ENCODE data around the gene TNRC6C.

TNRC6C gene

GRCh38 chr17:78132767-78133178 lies 174.3 kb downstream of the TNRC6C start:
- Histone ChIP-seq H3K36me3 (ENCODE audit: insufficient read depth) (no peaks in the 10 kb centered on the region; the same call in 1 of the 2 replicates), H3K79me2 (ENCODE audit: insufficient read depth, low read depth) (peaks cover 32% of the 10 kb centered on the region), H4K20me1 (ENCODE audit: insufficient read depth) (no peaks in the 10 kb centered on the region), H3K27me3 (ENCODE audit: insufficient read depth, low read depth) (no peaks in the 10 kb centered on the region), H3K4me3 (IDR thresholded peaks at IDR 0.05; ENCODE audit: insufficient read depth, low read depth, low read length) (no peak overlapping the region), H2AFZ (ENCODE audit: low read depth) (no peak overlapping the region), H3K4me1 (ENCODE audit: low read depth, poor library complexity, severe bottlenecking) (peaks cover 56% of the 10 kb centered on the region), H3K4me2 (peak overlapping the region; percentile 58; the same call in 1 of the 2 replicates), H3K27ac (peak overlapping the region; percentile 68; the same call in 1 of the 2 replicates), H3K9ac (peak overlapping the region; percentile 73; the same call in 1 of the 2 replicates)
- no peak; the same call in 1 of the 2 replicates for TF ChIP-seq CTCF (conservative IDR thresholded peaks at IDR 0.05; ENCODE audit: low read depth, low read length)

- H3K4me2 ChIP-seq: peak overlapping the region; percentile 58; the same call in 1 of the 2 replicates
- H2AFZ ChIP-seq (ENCODE audit: low read depth): no peak overlapping the region
- no peaks in the 10 kb centered on the region; the same call in 1 of the 2 replicates for H3K36me3 ChIP-seq (ENCODE audit: insufficient read depth)
- TF ChIP-seq CTCF (conservative IDR thresholded peaks at IDR 0.05; ENCODE audit: low read depth, low read length): no peak
- no peaks in the 10 kb centered on the region for H3K27me3 ChIP-seq (ENCODE audit: insufficient read depth, low read depth)
- no peak overlapping the region for H3K27ac ChIP-seq
- no peak overlapping the region for H3K4me3 ChIP-seq (IDR thresholded peaks at IDR 0.05; ENCODE audit: insufficient read depth, low read depth, low read length)
- H3K4me1 ChIP-seq (ENCODE audit: low read depth, poor library complexity, severe bottlenecking): peaks cover 56% of the 10 kb centered on the region
- H4K20me1 ChIP-seq (ENCODE audit: insufficient read depth): no peaks in the 10 kb centered on the region
- H3K79me2 ChIP-seq (ENCODE audit: insufficient read depth, low read depth): peaks cover 26% of the 10 kb centered on the region
- no peak overlapping the region for H3K9ac ChIP-seq
Observed at GRCh38 chr17:78133179-78133951, 174.9 kb downstream of the TNRC6C start.

DNA sequence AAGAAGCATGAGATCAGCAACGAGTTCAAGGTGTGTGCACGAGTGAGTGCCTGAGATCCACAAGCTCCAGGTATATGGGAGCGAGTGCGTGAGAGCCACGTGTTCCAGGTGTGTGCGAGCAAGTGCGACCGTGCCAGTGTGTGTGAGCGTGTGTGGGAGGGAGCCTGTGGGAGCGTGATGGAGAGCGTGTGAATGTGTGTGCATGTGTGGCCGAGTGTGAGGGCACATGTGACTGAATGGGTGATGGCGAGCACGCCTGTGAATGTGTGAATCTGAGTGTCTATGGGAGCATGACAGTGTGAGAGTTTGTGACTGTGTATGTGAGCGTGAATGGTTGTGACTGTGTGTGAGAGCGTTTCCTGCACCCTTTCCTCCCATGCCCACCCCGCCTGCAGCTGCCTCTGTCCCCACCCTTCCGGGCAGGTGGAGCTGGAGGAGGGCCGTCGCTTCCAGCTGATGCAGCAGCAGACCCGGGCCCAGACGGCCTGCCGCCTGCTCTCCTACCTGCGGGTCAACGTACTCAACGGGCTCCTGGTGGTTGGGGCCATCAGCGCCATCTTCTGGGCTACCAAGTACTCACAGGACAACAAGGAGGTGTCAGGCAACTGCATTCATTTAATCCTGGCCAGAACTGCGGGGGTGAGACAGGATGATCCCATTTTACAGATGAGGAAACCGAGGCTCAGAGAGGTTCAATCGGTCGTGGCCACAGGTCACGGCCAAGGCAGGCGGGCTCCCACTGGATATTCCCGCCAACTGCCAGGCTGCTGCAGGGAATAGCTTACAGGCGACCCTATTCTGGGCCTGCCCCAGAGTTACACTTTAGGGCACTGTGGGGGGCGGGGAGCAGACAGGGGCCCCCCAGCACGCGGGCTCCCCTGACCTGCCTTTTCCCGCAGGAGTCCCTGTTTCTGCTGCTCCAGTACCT lies 175.7 kb downstream of the TNRC6C start:
- Histone ChIP-seq H3K27me3 (ENCODE audit: insufficient read depth, low read depth) (no peaks in the 10 kb centered on the region), H3K27ac (no peak overlapping the region), H2AFZ (ENCODE audit: low read depth) (no peak overlapping the region), H3K4me2 (no peak overlapping the region), H3K79me2 (ENCODE audit: insufficient read depth, low read depth) (peaks cover 24% of the 10 kb centered on the region), H4K20me1 (ENCODE audit: insufficient read depth) (no peaks in the 10 kb centered on the region), H3K4me3 (IDR thresholded peaks at IDR 0.05; ENCODE audit: insufficient read depth, low read depth, low read length) (no peak overlapping the region), H3K4me1 (ENCODE audit: low read depth, poor library complexity, severe bottlenecking) (peaks cover 51% of the 10 kb centered on the region), H3K36me3 (ENCODE audit: insufficient read depth) (no peaks in the 10 kb centered on the region; the same call in 1 of the 2 replicates), H3K9ac (no peak overlapping the region)
- peak; percentile 61 for TF ChIP-seq CTCF (conservative IDR thresholded peaks at IDR 0.05; ENCODE audit: low read depth, low read length)

DNA sequence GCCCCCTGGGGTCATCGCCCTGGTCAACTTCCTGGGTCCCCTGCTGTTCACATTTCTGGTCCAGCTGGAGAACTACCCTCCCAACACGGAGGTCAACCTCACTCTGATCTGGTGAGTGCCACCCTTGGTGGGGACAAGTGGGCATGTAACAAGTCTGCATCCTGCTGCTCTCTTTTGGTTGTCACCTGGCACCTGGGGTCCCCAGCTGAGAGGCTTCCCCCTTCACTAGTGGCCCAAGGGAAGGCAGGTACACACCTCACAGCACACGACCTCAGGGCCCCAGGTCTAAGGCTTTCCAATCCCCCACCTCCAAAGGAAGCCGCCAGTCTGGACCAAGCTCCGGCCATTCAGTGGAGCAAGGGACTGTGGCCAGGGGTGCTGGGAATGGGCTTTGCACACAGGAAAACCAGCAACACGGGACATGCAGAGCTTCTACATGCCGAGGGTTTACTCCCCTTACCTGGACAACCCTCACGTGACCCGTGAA lies 176.4 kb downstream of the TNRC6C start:
- Histone ChIP-seq H3K36me3 (ENCODE audit: insufficient read depth) (no peaks in the 10 kb centered on the region; the same call in 1 of the 2 replicates), H4K20me1 (ENCODE audit: insufficient read depth) (no peaks in the 10 kb centered on the region), H3K27me3 (ENCODE audit: insufficient read depth, low read depth) (no peaks in the 10 kb centered on the region), H3K4me3 (IDR thresholded peaks at IDR 0.05; ENCODE audit: insufficient read depth, low read depth, low read length) (no peak overlapping the region), H3K27ac (no peak overlapping the region), H3K79me2 (ENCODE audit: insufficient read depth, low read depth) (peaks cover 24% of the 10 kb centered on the region), H2AFZ (ENCODE audit: low read depth) (no peak overlapping the region), H3K4me1 (ENCODE audit: low read depth, poor library complexity, severe bottlenecking) (peaks cover 50% of the 10 kb centered on the region), H3K9ac (no peak overlapping the region), H3K4me2 (no peak overlapping the region)
- no peak for TF ChIP-seq CTCF (conservative IDR thresholded peaks at IDR 0.05; ENCODE audit: low read depth, low read length)

All from KMS-11 (cell line).